Osteoblast (primary cell): Measurements from ENCODE around the gene MRPS27. TPM values are rescaled to one million over a fixed set of nuclear protein-coding genes. Genes with fewer than 3 reads are reported as not detected.

ENCODE experiments used
- DNase-seq: peaks from one replicate; pipeline ENCODE4 v3.0.0; 2011; ENCODE audit warnings: low spot score, mixed read lengths; ENCODE audit not compliant: insufficient read length; ENCODE audit errors: missing footprints
- H2AFZ ChIP-seq: 2 replicates; pipeline ENCODE4 v1.6.0; 2011; ENCODE audit warnings: mild to moderate bottlenecking, low read length
- H3K27ac ChIP-seq: 2 replicates; pipeline ENCODE4 v1.5.1; 2011; ENCODE audit warnings: mild to moderate bottlenecking, low read depth, low read length, moderate library complexity
- H3K27me3 ChIP-seq: 2 replicates; pipeline ENCODE4 v1.6.0; 2012; ENCODE audit warnings: mild to moderate bottlenecking, control low read depth, inconsistent platforms, low read length, moderate library complexity; ENCODE audit not compliant: insufficient read depth
- H3K36me3 ChIP-seq: 2 replicates; pipeline ENCODE4 v1.5.1; 2011; ENCODE audit warnings: mild to moderate bottlenecking, low read length, control low read depth, moderate library complexity; ENCODE audit not compliant: insufficient read depth
- H3K4me1 ChIP-seq: 2 replicates; pipeline ENCODE4 v1.5.1; 2011; ENCODE audit warnings: mild to moderate bottlenecking, low read length, control low read depth, moderate library complexity; ENCODE audit not compliant: insufficient read depth
- H3K4me2 ChIP-seq: 2 replicates; pipeline ENCODE4 v1.6.0; 2011; ENCODE audit warnings: mild to moderate bottlenecking, low read length; ENCODE audit not compliant: insufficient read depth
- H3K4me3 ChIP-seq: fragments of 200-600 bp; sonication (generic); 3 replicates; pipeline ENCODE4 v1.5.1; 2012; ENCODE audit warnings: mild to moderate bottlenecking, low read length, inconsistent platforms; ENCODE audit not compliant: insufficient read depth
- H3K79me2 ChIP-seq: 2 replicates; pipeline ENCODE4 v1.6.0; 2012; ENCODE audit warnings: mild to moderate bottlenecking, low read length, control low read depth, inconsistent platforms; ENCODE audit not compliant: insufficient read depth
- H3K9me3 ChIP-seq: 2 replicates; pipeline ENCODE4 v1.5.1; 2011; ENCODE audit warnings: low read depth, low read length, control low read depth
- H4K20me1 ChIP-seq: 2 replicates; pipeline ENCODE4 v1.6.0; 2012; ENCODE audit warnings: mild to moderate bottlenecking, low read length, control low read depth; ENCODE audit not compliant: insufficient read depth
- total RNA-seq: library from RNA; depleted of rRNA; stranded (reverse); fragments of >200 nt; gene quantifications from 2 replicates; pipeline ENCODE4 v1.2.3, GENCODE V29; 2012
- TF ChIP-seq, protein P1 (sequence below): IDR thresholded peaks from 2 replicates; pipeline ENCODE4 v1.5.1; 2011; ENCODE audit warnings: mild to moderate bottlenecking, low read depth, low read length, moderate library complexity; ENCODE audit errors: extremely low read depth

The MRPS27 gene
- total RNA-seq, 1 donor: 106 TPM

DNA sequence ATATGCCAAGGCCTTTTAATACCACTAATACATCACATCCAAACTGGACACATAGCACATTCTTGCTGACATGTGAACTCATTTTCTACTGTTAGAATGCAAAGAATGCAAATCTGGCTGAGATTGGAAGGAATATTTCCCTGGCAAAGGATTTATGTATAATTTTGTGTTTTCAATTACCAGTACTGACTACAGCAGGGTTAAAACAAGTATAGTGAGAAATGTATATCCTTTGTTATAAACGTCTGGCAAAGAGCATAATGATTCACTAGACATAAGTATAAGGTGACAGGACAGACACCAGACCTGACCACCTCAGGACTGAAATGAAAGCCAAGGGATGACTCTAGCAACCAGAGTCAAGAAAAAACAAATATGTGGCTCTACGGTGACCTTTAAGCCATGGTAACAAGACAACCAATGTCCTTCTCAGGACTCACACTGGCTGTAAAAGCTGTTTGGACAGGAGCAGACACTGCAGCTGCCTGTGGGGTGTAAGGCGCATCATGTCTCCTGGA is 95.0 kb downstream of the MRPS27 start:
- H3K4me2 ChIP-seq: no peak overlapping the region
- H4K20me1 ChIP-seq: no peaks in the 10 kb centered on the region
- TF ChIP-seq, protein P1, sequence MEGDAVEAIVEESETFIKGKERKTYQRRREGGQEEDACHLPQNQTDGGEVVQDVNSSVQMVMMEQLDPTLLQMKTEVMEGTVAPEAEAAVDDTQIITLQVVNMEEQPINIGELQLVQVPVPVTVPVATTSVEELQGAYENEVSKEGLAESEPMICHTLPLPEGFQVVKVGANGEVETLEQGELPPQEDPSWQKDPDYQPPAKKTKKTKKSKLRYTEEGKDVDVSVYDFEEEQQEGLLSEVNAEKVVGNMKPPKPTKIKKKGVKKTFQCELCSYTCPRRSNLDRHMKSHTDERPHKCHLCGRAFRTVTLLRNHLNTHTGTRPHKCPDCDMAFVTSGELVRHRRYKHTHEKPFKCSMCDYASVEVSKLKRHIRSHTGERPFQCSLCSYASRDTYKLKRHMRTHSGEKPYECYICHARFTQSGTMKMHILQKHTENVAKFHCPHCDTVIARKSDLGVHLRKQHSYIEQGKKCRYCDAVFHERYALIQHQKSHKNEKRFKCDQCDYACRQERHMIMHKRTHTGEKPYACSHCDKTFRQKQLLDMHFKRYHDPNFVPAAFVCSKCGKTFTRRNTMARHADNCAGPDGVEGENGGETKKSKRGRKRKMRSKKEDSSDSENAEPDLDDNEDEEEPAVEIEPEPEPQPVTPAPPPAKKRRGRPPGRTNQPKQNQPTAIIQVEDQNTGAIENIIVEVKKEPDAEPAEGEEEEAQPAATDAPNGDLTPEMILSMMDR: no peak
- no peaks in the 10 kb centered on the region for H3K79me2 ChIP-seq
- H2AFZ ChIP-seq: no peak overlapping the region
- H3K36me3 ChIP-seq: peaks cover 47% of the 10 kb centered on the region
- H3K9me3 ChIP-seq: no peaks in the 10 kb centered on the region
- H3K4me1 ChIP-seq: peaks cover 13% of the 10 kb centered on the region
- DNase-seq: peak; percentile 79
- peak overlapping the region; percentile 63 for H3K27ac ChIP-seq
- no peak overlapping the region for H3K4me3 ChIP-seq
- H3K27me3 ChIP-seq: no peaks in the 10 kb centered on the region

DNA sequence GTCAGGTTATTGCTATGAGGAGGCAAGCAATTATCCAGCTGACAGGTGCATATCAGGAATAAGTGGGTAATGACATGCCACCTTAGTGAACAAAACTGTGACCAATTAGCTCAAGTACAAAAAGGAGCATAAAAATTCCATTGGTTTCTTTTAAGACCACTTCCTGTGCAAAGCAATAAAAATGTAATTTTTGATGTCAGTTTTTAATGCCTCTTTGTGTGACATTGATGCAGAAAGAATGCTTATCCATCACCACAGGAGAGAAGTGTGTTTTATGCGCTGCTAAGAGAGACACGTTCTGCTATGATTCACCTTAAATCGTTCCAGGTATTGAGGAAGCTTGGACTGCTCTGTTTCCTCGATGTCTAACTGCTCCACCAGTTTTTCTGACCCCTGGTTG is 96.7 kb downstream of the MRPS27 start:
- no peaks in the 10 kb centered on the region for H4K20me1 ChIP-seq
- no peak overlapping the region for H3K27ac ChIP-seq
- no peak overlapping the region for H3K4me2 ChIP-seq
- TF ChIP-seq, protein P1: no peak
- no peak for DNase-seq
- no peaks in the 10 kb centered on the region for H3K9me3 ChIP-seq
- H3K27me3 ChIP-seq: no peaks in the 10 kb centered on the region
- no peak overlapping the region for H3K4me3 ChIP-seq
- peaks cover 63% of the 10 kb centered on the region for H3K36me3 ChIP-seq
- H3K79me2 ChIP-seq: no peaks in the 10 kb centered on the region
- no peak overlapping the region for H2AFZ ChIP-seq
- H3K4me1 ChIP-seq: peaks cover 13% of the 10 kb centered on the region

DNA sequence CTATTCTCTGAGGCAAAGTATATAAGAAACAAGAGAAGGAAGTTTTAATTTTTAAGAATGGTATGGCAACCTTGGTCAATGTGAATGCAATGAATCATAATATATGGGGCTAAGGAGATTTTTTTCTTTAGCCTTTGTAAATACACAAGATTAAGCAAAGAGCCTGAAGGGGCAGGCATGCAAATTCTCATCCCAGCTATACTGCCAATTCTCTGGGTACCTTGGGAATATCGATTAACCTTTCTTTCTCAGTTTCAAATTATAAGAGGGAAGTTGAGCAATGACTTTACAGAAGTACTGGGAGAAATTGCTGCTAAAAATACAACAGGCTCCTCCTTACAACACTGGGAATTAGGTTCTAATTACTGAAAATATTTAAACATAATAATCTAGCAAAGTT is 97.5 kb downstream of the MRPS27 start:
- Histone ChIP-seq H3K27me3 (no peaks in the 10 kb centered on the region), H3K9me3 (no peaks in the 10 kb centered on the region), H2AFZ (no peak overlapping the region), H3K4me3 (no peak overlapping the region), H3K4me2 (no peak overlapping the region), H3K27ac (no peak overlapping the region), H3K79me2 (no peaks in the 10 kb centered on the region), H3K4me1 (peaks cover 13% of the 10 kb centered on the region), H3K36me3 (peaks cover 68% of the 10 kb centered on the region), H4K20me1 (no peaks in the 10 kb centered on the region)
- TF ChIP-seq, protein P1: no peak
- DNase-seq: no peak

DNA sequence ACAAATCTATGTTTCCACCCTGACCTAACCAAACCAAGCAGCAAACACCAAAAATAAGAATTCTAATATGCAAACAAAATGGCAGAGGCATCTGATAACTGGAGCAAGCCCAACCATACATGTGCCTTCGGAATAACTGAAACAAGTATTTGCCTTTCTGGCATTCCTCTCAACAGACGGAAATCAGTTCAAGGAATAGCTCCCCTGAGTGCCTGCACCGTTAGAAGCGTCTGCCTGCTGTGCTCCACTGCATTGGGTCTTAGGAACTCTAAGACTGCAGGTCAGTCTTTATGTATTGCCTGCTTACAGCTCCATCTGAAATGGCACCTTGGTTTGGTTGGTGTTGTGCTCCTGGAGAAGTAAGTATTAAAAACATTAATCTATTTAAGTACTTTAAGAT is 98.5 kb downstream of the MRPS27 start:
- DNase-seq: no peak
- TF ChIP-seq, protein P1: no peak
- Histone ChIP-seq H2AFZ (no peak overlapping the region), H3K4me3 (no peak overlapping the region), H3K4me1 (peaks cover 13% of the 10 kb centered on the region), H3K27ac (no peak overlapping the region), H3K9me3 (no peaks in the 10 kb centered on the region), H3K36me3 (peaks cover 64% of the 10 kb centered on the region), H3K27me3 (no peaks in the 10 kb centered on the region), H3K79me2 (no peaks in the 10 kb centered on the region), H4K20me1 (no peaks in the 10 kb centered on the region), H3K4me2 (no peak overlapping the region)
